NCI-H1105 (cell line): ENCODE measurements around the gene KCNIP1.

Source experiments
- DNase-seq: peaks from one replicate; lab custom pipeline; 2025; lab: John Stamatoyannopoulos, UW

The KCNIP1 gene

GRCh38 chr5:170503990-170504596, at the start of gene KCNIP1:
TSS of gene KCNIP1 (plus strand) at chr5:170504020.
- peak; percentile 21 for DNase-seq

GRCh38 chr5:170463426-170463825, 40.4 kb upstream of the KCNIP1 start:
- no peak for DNase-seq

- DNase-seq: no peak
These were observed 39.3 kb upstream of the KCNIP1 start for GRCh38 chr5:170464280-170465127.

GRCh38 chr5:170466553-170466952, 37.3 kb upstream of the KCNIP1 start:
- no peak for DNase-seq

GRCh38 chr5:170466988-170467707, 36.7 kb upstream of the KCNIP1 start:
- no peak for DNase-seq

- DNase-seq: no peak
These were observed 35.1 kb upstream of the KCNIP1 start for GRCh38 chr5:170468633-170469285.

- DNase-seq: no peak
These were observed 34.4 kb upstream of the KCNIP1 start for GRCh38 chr5:170469414-170469813.

GRCh38 chr5:170470275-170470674, 33.5 kb upstream of the KCNIP1 start:
- DNase-seq: no peak

- DNase-seq: no peak
These were observed 32.9 kb upstream of the KCNIP1 start for GRCh38 chr5:170470808-170471404.

GRCh38 chr5:170471551-170472178, 32.2 kb upstream of the KCNIP1 start:
- DNase-seq: no peak

- no peak for DNase-seq
These were observed 30.2 kb upstream of the KCNIP1 start for GRCh38 chr5:170473642-170474041.

GRCh38 chr5:170474489-170475274, 29.1 kb upstream of the KCNIP1 start:
- DNase-seq: no peak

GRCh38 chr5:170475294-170476000, 28.4 kb upstream of the KCNIP1 start:
- DNase-seq: no peak

- no peak for DNase-seq
These were observed 27.1 kb upstream of the KCNIP1 start for GRCh38 chr5:170476704-170477103.

GRCh38 chr5:170477906-170478305, 25.9 kb upstream of the KCNIP1 start:
- no peak for DNase-seq

- no peak for DNase-seq
These were observed 25.5 kb upstream of the KCNIP1 start for GRCh38 chr5:170478306-170478705.

GRCh38 chr5:170479484-170479883, 24.3 kb upstream of the KCNIP1 start:
- no peak for DNase-seq

- no peak for DNase-seq
These were observed 23.6 kb upstream of the KCNIP1 start for GRCh38 chr5:170480260-170480659.

- no peak for DNase-seq
These were observed 22.0 kb upstream of the KCNIP1 start for GRCh38 chr5:170481849-170482248.

- DNase-seq: no peak
These were observed 21.3 kb upstream of the KCNIP1 start for GRCh38 chr5:170482511-170482910.
